Activated CD4-positive, alpha-beta T cell treated with anti-CD3 and anti-CD28 coated beads, Interleukin-2, amount 10 ng/mL, durations not matched to agents 24 days and 14 days (primary cell): ENCODE measurements around the gene COL1A1. TPM values are rescaled to one million over a fixed set of nuclear protein-coding genes. Genes with fewer than 3 reads are reported as not detected.

Experiments
- DNase-seq: peaks from one replicate; pipeline ENCODE4 v3.0.0; 2022
- H3K27ac Mint-ChIP-seq: one replicate; pipeline ENCODE4 v1.8.0; 2022; ENCODE audit warnings: mild to moderate bottlenecking, mixed read lengths
- H3K27me3 Mint-ChIP-seq: one replicate; pipeline ENCODE4 v1.8.0; 2022; ENCODE audit warnings: mixed read lengths
- H3K36me3 Mint-ChIP-seq: one replicate; pipeline ENCODE4 v1.8.0; 2022; ENCODE audit warnings: low read depth, mild to moderate bottlenecking, mixed read lengths
- H3K4me1 Mint-ChIP-seq: one replicate; pipeline ENCODE4 v1.8.0; 2021; ENCODE audit warnings: mixed read lengths
- H3K4me3 Mint-ChIP-seq: one replicate; pipeline ENCODE4 v1.8.0; 2022; ENCODE audit warnings: mild to moderate bottlenecking, moderate library complexity, mixed read lengths
- H3K9me3 Mint-ChIP-seq: one replicate; pipeline ENCODE4 v1.8.0; 2021; ENCODE audit warnings: mixed read lengths
- intact Hi-C: fragments of 100-400 bp; cut with micrococcal nuclease; formaldehyde crosslinking; loops from one replicate; pipeline ENCODE4 v1.15.1; 2023
- total RNA-seq: library from RNA; stranded (reverse); gene quantifications from 2 replicates; pipeline ENCODE4 v1.2.3, GENCODE V29; 2022

COL1A1 gene
- total RNA-seq, 1 donor from 2014 or later = 2.0 TPM

GRCh38 chr17:50209133-50209471 lies 7.7 kb upstream of the COL1A1 start:
- Mint-ChIP-seq H3K9me3 (no peaks in the 10 kb centered on the region), H3K4me1 (peaks cover 10% of the 10 kb centered on the region), H3K27ac (no peak overlapping the region), H3K36me3 (no peaks in the 10 kb centered on the region), H3K27me3 (peaks cover 54% of the 10 kb centered on the region), H3K4me3 (no peak overlapping the region)
- intact Hi-C loops = no loop called here
- DNase-seq = no peak

DNA sequence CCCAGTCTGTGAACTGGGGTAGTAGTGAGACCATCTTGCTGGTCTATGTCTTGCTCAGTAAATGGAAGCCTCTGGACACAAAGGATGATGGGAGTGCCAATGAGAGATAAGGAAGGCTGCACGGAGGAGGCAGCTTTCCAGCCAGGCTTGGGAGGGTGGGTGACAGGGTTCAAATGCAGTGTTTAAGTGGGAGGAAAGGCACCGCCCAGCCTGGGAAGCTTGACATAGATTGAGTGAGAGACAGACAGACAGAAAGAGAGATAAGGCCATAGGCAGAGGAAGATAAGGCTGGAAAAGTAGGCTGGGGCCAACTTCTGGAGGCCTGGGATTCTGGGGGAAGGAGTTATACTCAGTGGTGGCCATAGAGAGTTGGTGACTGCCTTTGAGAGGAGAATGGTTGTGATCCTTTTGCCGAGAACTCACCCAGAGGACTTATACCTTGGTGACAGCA lies 7.2 kb upstream of the COL1A1 start:
- Mint-ChIP-seq H3K27me3 (peaks cover 58% of the 10 kb centered on the region), H3K27ac (no peak overlapping the region), H3K4me3 (no peak overlapping the region), H3K4me1 (peaks cover 10% of the 10 kb centered on the region), H3K36me3 (no peaks in the 10 kb centered on the region), H3K9me3 (no peaks in the 10 kb centered on the region)
- intact Hi-C loops = no loop called here
- no peak for DNase-seq

GRCh38 chr17:50207792-50208567 lies 6.5 kb upstream of the COL1A1 start:
- intact Hi-C loops = no loop called here
- Mint-ChIP-seq H3K27me3 (peaks cover 60% of the 10 kb centered on the region), H3K36me3 (no peaks in the 10 kb centered on the region), H3K4me1 (peaks cover 8% of the 10 kb centered on the region), H3K9me3 (no peaks in the 10 kb centered on the region), H3K27ac (no peak overlapping the region), H3K4me3 (no peak overlapping the region)
- DNase-seq = no peak

GRCh38 chr17:50207315-50207714 lies 5.9 kb upstream of the COL1A1 start:
- DNase-seq = no peak
- intact Hi-C loops = no loop called here
- no peaks in the 10 kb centered on the region for H3K9me3 Mint-ChIP-seq
- peaks cover 4% of the 10 kb centered on the region for H3K4me1 Mint-ChIP-seq
- H3K36me3 Mint-ChIP-seq = no peaks in the 10 kb centered on the region
- H3K27me3 Mint-ChIP-seq = peaks cover 65% of the 10 kb centered on the region
- no peak overlapping the region for H3K4me3 Mint-ChIP-seq
- H3K27ac Mint-ChIP-seq = no peak overlapping the region

GRCh38 chr17:50206604-50207293 lies 5.3 kb upstream of the COL1A1 start:
- H3K36me3 Mint-ChIP-seq = no peaks in the 10 kb centered on the region
- intact Hi-C loops = no loop called here
- peaks cover 4% of the 10 kb centered on the region for H3K4me1 Mint-ChIP-seq
- no peak overlapping the region for H3K27ac Mint-ChIP-seq
- peaks cover 67% of the 10 kb centered on the region for H3K27me3 Mint-ChIP-seq
- H3K9me3 Mint-ChIP-seq = no peaks in the 10 kb centered on the region
- no peak overlapping the region for H3K4me3 Mint-ChIP-seq
- DNase-seq = no peak

- no peak overlapping the region for H3K4me3 Mint-ChIP-seq
- DNase-seq = no peak
- intact Hi-C loops = no loop called here
- no peak overlapping the region for H3K27ac Mint-ChIP-seq
- H3K4me1 Mint-ChIP-seq = peaks cover 7% of the 10 kb centered on the region
- peaks cover 67% of the 10 kb centered on the region for H3K27me3 Mint-ChIP-seq
- no peaks in the 10 kb centered on the region for H3K9me3 Mint-ChIP-seq
- no peaks in the 10 kb centered on the region for H3K36me3 Mint-ChIP-seq
Measured at GRCh38 chr17:50205963-50206505, 4.6 kb upstream of the COL1A1 start.

GRCh38 chr17:50205111-50205962 lies 3.9 kb upstream of the COL1A1 start:
- intact Hi-C loops = no loop called here
- no peak for DNase-seq
- Mint-ChIP-seq H3K36me3 (no peaks in the 10 kb centered on the region), H3K27ac (no peak overlapping the region), H3K9me3 (no peaks in the 10 kb centered on the region), H3K27me3 (peaks cover 72% of the 10 kb centered on the region), H3K4me3 (no peak overlapping the region), H3K4me1 (peaks cover 13% of the 10 kb centered on the region)

DNA sequence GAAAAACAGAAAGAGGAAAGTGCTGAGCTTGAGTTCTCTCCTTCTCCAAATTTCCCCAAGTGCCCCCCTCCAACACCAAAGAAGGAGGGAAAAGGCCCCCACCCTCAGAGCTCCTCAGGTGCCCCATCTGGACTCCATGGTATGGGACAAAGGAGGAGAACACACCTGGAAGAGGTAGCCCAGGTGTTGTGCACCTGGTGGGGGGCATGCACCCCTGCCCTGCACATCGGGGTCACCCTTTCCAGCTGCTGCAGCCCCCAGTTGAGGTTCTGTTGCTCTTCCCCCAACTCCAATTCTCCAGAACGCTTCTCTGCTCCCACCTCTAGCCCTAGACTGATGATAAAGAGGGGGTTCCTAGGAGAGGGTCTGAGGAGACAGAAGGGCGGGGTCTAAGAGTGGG lies 3.0 kb upstream of the COL1A1 start:
- H3K9me3 Mint-ChIP-seq = no peaks in the 10 kb centered on the region
- H3K4me3 Mint-ChIP-seq = no peak overlapping the region
- peaks cover 13% of the 10 kb centered on the region for H3K4me1 Mint-ChIP-seq
- H3K27me3 Mint-ChIP-seq = peaks cover 69% of the 10 kb centered on the region
- intact Hi-C loops = no loop called here
- H3K36me3 Mint-ChIP-seq = no peaks in the 10 kb centered on the region
- no peak overlapping the region for H3K27ac Mint-ChIP-seq
- DNase-seq = no peak

GRCh38 chr17:50203604-50204345 lies 2.3 kb upstream of the COL1A1 start:
- Mint-ChIP-seq H3K36me3 (no peaks in the 10 kb centered on the region), H3K9me3 (no peaks in the 10 kb centered on the region), H3K27me3 (peaks cover 67% of the 10 kb centered on the region), H3K27ac (no peak overlapping the region), H3K4me3 (no peak overlapping the region), H3K4me1 (peaks cover 13% of the 10 kb centered on the region)
- DNase-seq = no peak
- intact Hi-C loops = no loop called here

DNA sequence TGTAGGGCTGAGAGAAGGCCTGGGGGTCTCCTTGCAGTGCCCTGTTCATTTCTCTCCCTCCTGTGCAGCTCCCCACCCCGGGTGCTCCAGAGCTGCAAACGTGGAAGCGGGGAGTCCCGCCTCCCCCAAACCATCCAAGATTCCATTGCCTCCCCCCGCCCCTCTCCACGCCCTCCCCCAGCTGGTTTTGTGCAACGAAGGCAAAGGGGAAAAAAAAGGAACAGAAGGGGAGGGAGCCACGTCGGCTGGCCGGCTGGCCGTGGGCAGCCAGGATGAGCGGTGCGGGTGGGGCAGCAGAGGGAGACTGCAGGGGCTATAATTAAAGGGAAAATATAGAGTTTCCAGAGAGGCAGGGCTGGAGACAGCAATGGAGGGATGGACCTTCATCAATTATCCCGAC lies 1.7 kb upstream of the COL1A1 start:
- intact Hi-C loops = no loop called here
- peaks cover 66% of the 10 kb centered on the region for H3K27me3 Mint-ChIP-seq
- H3K27ac Mint-ChIP-seq = no peak overlapping the region

GRCh38 chr17:50200457-50201275 lies 765 bp downstream of the COL1A1 start:
- DNase-seq = peak; percentile 95
- intact Hi-C loops = loop anchor here (1.0 kb wide), 2 partner anchors 73 to 97 kb away; no protein-coding TSS in a partner anchor
- Mint-ChIP-seq H3K4me1 (peaks cover 13% of the 10 kb centered on the region), H3K27ac (peak overlapping the region; percentile 4), H3K27me3 (peaks cover 58% of the 10 kb centered on the region), H3K36me3 (no peaks in the 10 kb centered on the region), H3K4me3 (peak overlapping the region; percentile 80), H3K9me3 (no peaks in the 10 kb centered on the region)

More for the DNA sequence above, 1.7 kb upstream of the COL1A1 start:
- no peak for DNase-seq
- peaks cover 17% of the 10 kb centered on the region for H3K4me1 Mint-ChIP-seq
- H3K36me3 Mint-ChIP-seq = no peaks in the 10 kb centered on the region
- H3K9me3 Mint-ChIP-seq = no peaks in the 10 kb centered on the region
- no peak overlapping the region for H3K4me3 Mint-ChIP-seq

GRCh38 chr17:50199803-50200456 lies 1.5 kb downstream of the COL1A1 start:
- no peaks in the 10 kb centered on the region for H3K36me3 Mint-ChIP-seq
- no peaks in the 10 kb centered on the region for H3K9me3 Mint-ChIP-seq
- peaks cover 50% of the 10 kb centered on the region for H3K27me3 Mint-ChIP-seq
- intact Hi-C loops = loop anchor here (1.0 to 2.0 kb wide), 3 partner anchors 19 to 97 kb away; no protein-coding TSS in a partner anchor
- peak; percentile 89 for DNase-seq
- peak overlapping the region; percentile 80 for H3K4me3 Mint-ChIP-seq
- H3K27ac Mint-ChIP-seq = peak overlapping the region; percentile 27
- H3K4me1 Mint-ChIP-seq = peaks cover 13% of the 10 kb centered on the region
